H1 (cell line): ENCODE measurements around the gene GGA3. TPM values are rescaled to one million over a fixed set of nuclear protein-coding genes. Genes with fewer than 3 reads are reported as not detected.

ENCODE experiments used
- CBX5 ChIP-seq: fragments of 300-800, 300-1000 bp; sonication (generic); IDR thresholded peaks from 2 replicates; pipeline ENCODE4 v1.7.1; 2016; ENCODE audit warnings: antibody characterized with exemption, low read length, low read depth
- EZH2 ChIP-seq: fragments of 200-600 bp; sonication (generic); IDR thresholded peaks from 2 replicates; pipeline ENCODE4 v1.7.1; 2012; ENCODE audit warnings: low read depth, mild to moderate bottlenecking, moderate library complexity, low read length, inconsistent platforms; ENCODE audit not compliant: severe bottlenecking
- HDAC6 ChIP-seq: IDR thresholded peaks from one replicate; pipeline ENCODE4 v1.7.1; 2012; ENCODE audit warnings: low read depth, mild to moderate bottlenecking, inconsistent platforms, low read length, moderate library complexity
- JUND ChIP-seq: IDR thresholded peaks from 2 replicates; pipeline ENCODE4 v1.6.1; 2011; ENCODE audit warnings: mild to moderate bottlenecking, improper control_type of control experiment, low read length
- KDM1A ChIP-seq: fragments of 200-600, 300-600 bp; sonication (generic); IDR thresholded peaks from 2 replicates; pipeline ENCODE4 v1.7.1; 2016; ENCODE audit warnings: mild to moderate bottlenecking, low read length, borderline replicate concordance
- POLR2AphosphoS5 ChIP-seq: IDR thresholded peaks from 2 replicates; pipeline ENCODE4 v1.6.1; 2011; ENCODE audit warnings: low read depth, low read length
- TAF1 ChIP-seq: IDR thresholded peaks from 2 replicates; pipeline ENCODE4 v1.6.1; 2011; ENCODE audit warnings: mild to moderate bottlenecking, low read depth, low read length
- polyA plus RNA-seq, 7 experiments: library from polyadenylated mRNA; depleted of rRNA in 3 of 7; stranded (reverse) in 5 of 7; unstranded in 2 of 7; fragments of >200 nt in 5 of 7; fragments of 200-250 nt in 2 of 7; gene quantifications; 1 replicate in 5 of 7; 2 replicates in 1 of 7; 4 replicates in 1 of 7; pipeline versions ENCODE4 v1.2.1 to v1.2.3, GENCODE V29; 2011 to 2013; ENCODE audit warnings: missing spikeins in 2 of 7, mixed read lengths in 2 of 7
- total RNA-seq: library from RNA; stranded (reverse); fragmentation: NEBNext Ultra II Directional; extraction: Animal tissue kit (Norgen Biotek cat#: 25700); gene quantifications from 2 replicates; pipeline ENCODE4 v1.2.1, GENCODE V29; 2021

GGA3 gene
- total and polyA plus RNA-seq, 2 of the 8 experiments (the other 6 are each of a cell fraction or from before 2014, with no cell fraction given) = 40.6 to 60.0 TPM

- TF ChIP-seq JUND = no peak
- TF ChIP-seq CBX5 = no peak
- TF ChIP-seq TAF1 = no peak
- TF ChIP-seq POLR2AphosphoS5 = no peak
- no peak for TF ChIP-seq HDAC6
- TF ChIP-seq EZH2 = no peak
- TF ChIP-seq KDM1A = no peak
Measured at GRCh38 chr17:75301502-75302206, 40.2 kb upstream of the GGA3 start (continued).
